Loucy (cell line): ENCODE results near the gene SOX4.

Experiments used
- H2AFZ ChIP-seq: fragments of 200-600 bp; sonication (generic); 2 replicates; pipeline ENCODE4 v1.6.0; 2016; ENCODE audit warnings: antibody characterized with exemption, mild to moderate bottlenecking, low read length, moderate library complexity
- H3F3A ChIP-seq: fragments of 200-600 bp; 2 replicates; pipeline ENCODE4 v1.6.0; 2016; ENCODE audit warnings: antibody characterized with exemption, low read depth, mild to moderate bottlenecking
- H3K27me3 ChIP-seq: fragments of 200-600 bp; sonication (generic); 2 replicates; pipeline ENCODE4 v1.6.1; 2014; ENCODE audit warnings: low read length, mild to moderate bottlenecking; ENCODE audit not compliant: insufficient read depth, poor library complexity, severe bottlenecking
- H3K36me3 ChIP-seq: fragments of 200-600 bp; sonication (generic); 2 replicates; pipeline ENCODE4 v1.6.1; 2016; ENCODE audit warnings: low read length; ENCODE audit not compliant: insufficient read depth
- H3K4me1 ChIP-seq: fragments of 200-600 bp; sonication (generic); 2 replicates; pipeline ENCODE4 v1.5.1; 2014; ENCODE audit warnings: low read length, mild to moderate bottlenecking; ENCODE audit not compliant: insufficient read depth, poor library complexity, severe bottlenecking
- H3K4me2 ChIP-seq: fragments of 200-600 bp; sonication (generic); 2 replicates; pipeline ENCODE4 v1.6.0; 2014; ENCODE audit warnings: antibody characterized with exemption, low read length, low read depth, mild to moderate bottlenecking; ENCODE audit not compliant: poor library complexity, severe bottlenecking
- H3K4me3 ChIP-seq: fragments of 200-600 bp; sonication (generic); 2 replicates; pipeline ENCODE4 v1.5.1; 2014; ENCODE audit warnings: low read length, mild to moderate bottlenecking, mixed read lengths; ENCODE audit not compliant: poor library complexity, severe bottlenecking
- H3K79me2 ChIP-seq: fragments of 200-600 bp; sonication (generic); 2 replicates; pipeline ENCODE4 v1.6.1; 2014; ENCODE audit warnings: low read length; ENCODE audit not compliant: insufficient read depth
- H3K9ac ChIP-seq: fragments of 200-600 bp; sonication (generic); 2 replicates; pipeline ENCODE4 v1.6.0; 2014; ENCODE audit warnings: mild to moderate bottlenecking, low read depth, low read length, moderate library complexity; ENCODE audit not compliant: poor library complexity, severe bottlenecking
- H3K9me2 ChIP-seq: fragments of 200-600 bp; sonication (generic); replicated peaks from 2 replicates; pipeline ENCODE4 v1.6.1; 2016; ENCODE audit warnings: low read depth, low read length, mixed read lengths
- H3K9me3 ChIP-seq: fragments of 200-600 bp; sonication (generic); 2 replicates; pipeline ENCODE4 v1.6.1; 2014; ENCODE audit warnings: mild to moderate bottlenecking, antibody characterized with exemption, low read length, low read depth; ENCODE audit not compliant: insufficient read depth
- H4K20me1 ChIP-seq: fragments of 200-600 bp; sonication (generic); 2 replicates; pipeline ENCODE4 v1.6.0; 2014; ENCODE audit warnings: antibody characterized with exemption, low read length, mild to moderate bottlenecking; ENCODE audit not compliant: insufficient read depth, poor library complexity, severe bottlenecking
- EZH2phosphoT487 ChIP-seq: fragments of 200-600 bp; IDR thresholded peaks from 2 replicates; pipeline ENCODE4 v1.6.1; 2018; ENCODE audit warnings: antibody characterized with exemption, mild to moderate bottlenecking, moderate library complexity, borderline replicate concordance
- TF ChIP-seq, protein P1 (sequence below): fragments of 200-600 bp; sonication (generic); conservative IDR thresholded peaks from 2 replicates; pipeline ENCODE4 v1.5.1; 2014; ENCODE audit warnings: mild to moderate bottlenecking, antibody characterized with exemption, low read length

Gene SOX4

DNA sequence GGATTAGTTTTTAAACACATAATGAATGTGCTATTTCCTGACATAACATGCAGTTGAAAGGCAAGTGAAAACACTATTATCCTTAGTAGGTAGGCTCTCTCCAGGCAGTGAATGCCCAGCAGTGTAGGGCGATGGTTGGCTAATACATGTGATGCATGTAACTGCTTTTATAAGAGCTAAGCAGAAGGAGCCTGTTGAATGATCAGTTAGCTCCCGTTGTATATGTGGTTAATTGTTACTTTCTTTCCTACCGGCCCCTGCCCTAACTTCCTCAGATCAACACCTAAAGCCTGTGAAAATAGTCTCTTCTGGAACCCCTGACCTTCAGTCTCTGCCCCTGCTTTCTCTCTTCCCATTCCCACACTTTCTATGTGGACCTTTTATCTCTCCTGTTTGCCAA is 10.5 kb downstream of the SOX4 start:
- Histone ChIP-seq H3K9ac (peak overlapping the region; percentile 98), H3K9me2 (no peaks in the 10 kb centered on the region), H3F3A (peaks cover 38% of the 10 kb centered on the region), H4K20me1 (peaks cover 15% of the 10 kb centered on the region), H3K9me3 (no peaks in the 10 kb centered on the region), H3K79me2 (peaks cover 75% of the 10 kb centered on the region), H3K4me2 (peak overlapping the region; percentile 92), H3K27me3 (no peaks in the 10 kb centered on the region), H3K4me3 (peak overlapping the region; percentile 94), H2AFZ (no peak overlapping the region), H3K36me3 (peaks cover 12% of the 10 kb centered on the region), H3K4me1 (peaks cover 58% of the 10 kb centered on the region)
- TF ChIP-seq, protein P1, sequence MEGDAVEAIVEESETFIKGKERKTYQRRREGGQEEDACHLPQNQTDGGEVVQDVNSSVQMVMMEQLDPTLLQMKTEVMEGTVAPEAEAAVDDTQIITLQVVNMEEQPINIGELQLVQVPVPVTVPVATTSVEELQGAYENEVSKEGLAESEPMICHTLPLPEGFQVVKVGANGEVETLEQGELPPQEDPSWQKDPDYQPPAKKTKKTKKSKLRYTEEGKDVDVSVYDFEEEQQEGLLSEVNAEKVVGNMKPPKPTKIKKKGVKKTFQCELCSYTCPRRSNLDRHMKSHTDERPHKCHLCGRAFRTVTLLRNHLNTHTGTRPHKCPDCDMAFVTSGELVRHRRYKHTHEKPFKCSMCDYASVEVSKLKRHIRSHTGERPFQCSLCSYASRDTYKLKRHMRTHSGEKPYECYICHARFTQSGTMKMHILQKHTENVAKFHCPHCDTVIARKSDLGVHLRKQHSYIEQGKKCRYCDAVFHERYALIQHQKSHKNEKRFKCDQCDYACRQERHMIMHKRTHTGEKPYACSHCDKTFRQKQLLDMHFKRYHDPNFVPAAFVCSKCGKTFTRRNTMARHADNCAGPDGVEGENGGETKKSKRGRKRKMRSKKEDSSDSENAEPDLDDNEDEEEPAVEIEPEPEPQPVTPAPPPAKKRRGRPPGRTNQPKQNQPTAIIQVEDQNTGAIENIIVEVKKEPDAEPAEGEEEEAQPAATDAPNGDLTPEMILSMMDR = no peak
- TF ChIP-seq EZH2phosphoT487 = no peak

DNA sequence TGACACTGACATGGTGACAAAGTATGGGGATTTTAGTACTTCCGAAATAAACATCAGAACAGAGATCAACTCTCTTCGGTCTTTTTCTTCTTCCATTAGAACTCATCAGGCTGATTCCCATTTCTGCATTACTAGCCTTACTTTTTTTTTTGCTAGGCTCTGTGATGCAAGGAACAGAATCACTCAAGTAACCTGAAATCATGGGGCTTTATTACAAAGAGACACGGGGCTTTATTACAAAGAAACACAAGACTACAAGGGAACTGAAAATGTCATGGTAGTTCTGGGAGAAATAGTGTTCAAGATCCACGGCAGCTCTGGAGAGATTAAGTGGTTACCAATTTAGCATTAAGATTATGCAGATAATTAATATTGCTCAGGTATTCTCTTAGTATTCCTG is 11.6 kb downstream of the SOX4 start:
- Histone ChIP-seq H3K27me3 (no peaks in the 10 kb centered on the region), H3K4me1 (peaks cover 47% of the 10 kb centered on the region), H3K9me2 (no peaks in the 10 kb centered on the region), H3K4me3 (peak overlapping the region; percentile 94), H3F3A (peaks cover 31% of the 10 kb centered on the region), H3K79me2 (peaks cover 64% of the 10 kb centered on the region), H3K9ac (peak overlapping the region; percentile 98), H3K4me2 (peak overlapping the region; percentile 92), H3K36me3 (peaks cover 2% of the 10 kb centered on the region; the same call in 1 of the 2 replicates), H3K9me3 (no peaks in the 10 kb centered on the region), H4K20me1 (peaks cover 4% of the 10 kb centered on the region), H2AFZ (no peak overlapping the region)
- no peak for TF ChIP-seq EZH2phosphoT487
- TF ChIP-seq, protein P1 = no peak

DNA sequence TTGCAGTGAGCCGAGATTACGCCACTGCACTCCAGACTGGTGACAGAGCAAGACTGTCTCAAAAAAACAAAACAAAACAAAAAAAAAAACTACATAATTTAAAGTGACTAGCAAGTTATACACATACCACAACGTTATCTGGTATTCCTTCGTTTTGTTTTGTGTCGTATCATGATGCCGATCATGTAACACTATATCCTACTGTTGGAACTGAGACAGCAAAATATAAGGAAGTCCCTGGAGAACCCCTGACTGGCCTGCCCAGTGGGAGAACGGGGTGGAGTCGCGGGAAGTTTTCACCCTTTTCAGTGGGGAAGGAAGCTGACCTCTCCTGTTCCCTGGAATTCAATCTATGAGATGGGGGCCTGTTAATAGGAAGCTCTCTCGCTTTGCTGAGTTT is 15.1 kb downstream of the SOX4 start:
- Histone ChIP-seq H3K4me1 (peaks cover 30% of the 10 kb centered on the region), H3K27me3 (no peaks in the 10 kb centered on the region), H4K20me1 (no peaks in the 10 kb centered on the region), H3F3A (peaks cover 15% of the 10 kb centered on the region), H3K9me3 (no peaks in the 10 kb centered on the region), H3K4me2 (no peak overlapping the region), H3K79me2 (peaks cover 35% of the 10 kb centered on the region), H3K4me3 (no peak overlapping the region), H3K9me2 (no peaks in the 10 kb centered on the region), H3K9ac (no peak overlapping the region), H2AFZ (no peak overlapping the region), H3K36me3 (no peaks in the 10 kb centered on the region)
- TF ChIP-seq, protein P1 = no peak
- TF ChIP-seq EZH2phosphoT487 = no peak
